ENCODE measurements around the gene CRYBG3. TPM values are rescaled to one million over a fixed set of nuclear protein-coding genes. Genes with fewer than 3 reads are reported as not detected.

The CRYBG3 gene
- total and polyA plus RNA-seq, 2 of the 13 experiments (the other 11 are each of a cell fraction or from before 2014, with no cell fraction given): 3.8 to 15.9 TPM

GRCh38 chr3:97821774-97822358, at the start of gene CRYBG3 (continued):
- TF ChIP-seq ZNF609 (CRISPR knock-in tag; IDR thresholded peaks at IDR 0.05; ENCODE audit: borderline replicate concordance) (no peak), NFIC (IDR thresholded peaks at IDR 0.05; ENCODE audit: low read length) (no peak), ZNF891 (CRISPR knock-in tag; IDR thresholded peaks at IDR 0.05) (no peak), ZNF160 (CRISPR knock-in tag; IDR thresholded peaks at IDR 0.05) (no peak), ZSCAN25 (CRISPR knock-in tag; IDR thresholded peaks at IDR 0.05) (no peak)

GRCh38 chr3:97772926-97773325, 48.9 kb upstream of the CRYBG3 start:
- Histone ChIP-seq H3K79me2 (ENCODE audit: insufficient read depth, low read length) (no peaks in the 10 kb centered on the region), H3K36me3 (replicated peaks in 1 of 2; ENCODE audit: control insufficient read depth in 1 of 2, insufficient read depth in 2 of 2, low read length in 2 of 2) (no peaks in the 10 kb centered on the region), H3K9ac (ENCODE audit: insufficient read depth, low read depth, low read length) (no peak overlapping the region), H3K27me3 (ENCODE audit: control insufficient read depth in 1 of 2, insufficient read depth in 2 of 2, low read length in 2 of 2) (no peaks in the 10 kb centered on the region), H3K4me2 (ENCODE audit: low read depth, low read length) (no peak overlapping the region), H3K4me1 (ENCODE audit: insufficient read depth, low read length) (no peaks in the 10 kb centered on the region), H2AFZ (ENCODE audit: low read length) (no peak overlapping the region), H3K27ac (ENCODE audit: extremely low read length, insufficient read depth, low read length) (no peak overlapping the region), H3K9me3 (ENCODE audit: low read length) (no peaks in the 10 kb centered on the region), H4K20me1 (ENCODE audit: insufficient read depth, low read length) (no peaks in the 10 kb centered on the region), H3K4me3 (replicated peaks in 1 of 3; ENCODE audit: insufficient read depth in 1 of 3, low read depth in 2 of 3, low read length in 3 of 3) (no peak overlapping the region)
- FAIRE-seq: no peak
- ChIA-PET POLR2A (no interaction called here), CTCF (ENCODE audit: low intra/inter-chr PET ratio, low total read pairs) (no interaction called here)
- ATAC-seq: no peak
- DNase-seq (ENCODE audit: low spot score): no peak
- WGBS (ENCODE audit: low lambda C conversion rate): 93% methylated on average over 3 of the region's 3 CpGs
- in situ Hi-C loops (cut with HindIII; ENCODE audit: extremely low pct_ligation_motif_present, low pct_unique_long_range_greater_than_20kb) (no loop called here), intact Hi-C loops (cut with micrococcal nuclease; ENCODE audit: unreplicated experiment) (no loop called here)
- BruUV-seq (replicated peaks): no TSS peak
- no peak for TF ChIP-seq HNRNPH1 (optimal IDR thresholded peaks at IDR 0.05; ENCODE audit: low read depth, low read length)
- no peak for TF ChIP-seq FOXA3 (CRISPR knock-in tag; IDR thresholded peaks at IDR 0.05)
- no peak for TF ChIP-seq ZNF468 (CRISPR knock-in tag; IDR thresholded peaks at IDR 0.05)
- no peak for TF ChIP-seq IKZF5 (CRISPR knock-in tag; IDR thresholded peaks at IDR 0.05)
- TF ChIP-seq, protein P1, sequence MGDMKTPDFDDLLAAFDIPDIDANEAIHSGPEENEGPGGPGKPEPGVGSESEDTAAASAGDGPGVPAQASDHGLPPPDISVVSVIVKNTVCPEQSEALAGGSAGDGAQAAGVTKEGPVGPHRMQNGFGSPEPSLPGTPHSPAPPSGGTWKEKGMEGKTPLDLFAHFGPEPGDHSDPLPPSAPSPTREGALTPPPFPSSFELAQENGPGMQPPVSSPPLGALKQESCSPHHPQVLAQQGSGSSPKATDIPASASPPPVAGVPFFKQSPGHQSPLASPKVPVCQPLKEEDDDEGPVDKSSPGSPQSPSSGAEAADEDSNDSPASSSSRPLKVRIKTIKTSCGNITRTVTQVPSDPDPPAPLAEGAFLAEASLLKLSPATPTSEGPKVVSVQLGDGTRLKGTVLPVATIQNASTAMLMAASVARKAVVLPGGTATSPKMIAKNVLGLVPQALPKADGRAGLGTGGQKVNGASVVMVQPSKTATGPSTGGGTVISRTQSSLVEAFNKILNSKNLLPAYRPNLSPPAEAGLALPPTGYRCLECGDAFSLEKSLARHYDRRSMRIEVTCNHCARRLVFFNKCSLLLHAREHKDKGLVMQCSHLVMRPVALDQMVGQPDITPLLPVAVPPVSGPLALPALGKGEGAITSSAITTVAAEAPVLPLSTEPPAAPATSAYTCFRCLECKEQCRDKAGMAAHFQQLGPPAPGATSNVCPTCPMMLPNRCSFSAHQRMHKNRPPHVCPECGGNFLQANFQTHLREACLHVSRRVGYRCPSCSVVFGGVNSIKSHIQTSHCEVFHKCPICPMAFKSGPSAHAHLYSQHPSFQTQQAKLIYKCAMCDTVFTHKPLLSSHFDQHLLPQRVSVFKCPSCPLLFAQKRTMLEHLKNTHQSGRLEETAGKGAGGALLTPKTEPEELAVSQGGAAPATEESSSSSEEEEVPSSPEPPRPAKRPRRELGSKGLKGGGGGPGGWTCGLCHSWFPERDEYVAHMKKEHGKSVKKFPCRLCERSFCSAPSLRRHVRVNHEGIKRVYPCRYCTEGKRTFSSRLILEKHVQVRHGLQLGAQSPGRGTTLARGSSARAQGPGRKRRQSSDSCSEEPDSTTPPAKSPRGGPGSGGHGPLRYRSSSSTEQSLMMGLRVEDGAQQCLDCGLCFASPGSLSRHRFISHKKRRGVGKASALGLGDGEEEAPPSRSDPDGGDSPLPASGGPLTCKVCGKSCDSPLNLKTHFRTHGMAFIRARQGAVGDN (CRISPR knock-in tag; IDR thresholded peaks at IDR 0.05): no peak
